Measurements from ENCODE around the gene STYX. TPM values are rescaled to one million over a fixed set of nuclear protein-coding genes. Genes with fewer than 3 reads are reported as not detected.
A peak's percentile ranks its signal among the peaks of the same experiment; 100 is the strongest.

Gene STYX
- total RNA-seq, 4 donors from 2014 or later: 6.0 to 14.4 (median 9.1) TPM

DNA sequence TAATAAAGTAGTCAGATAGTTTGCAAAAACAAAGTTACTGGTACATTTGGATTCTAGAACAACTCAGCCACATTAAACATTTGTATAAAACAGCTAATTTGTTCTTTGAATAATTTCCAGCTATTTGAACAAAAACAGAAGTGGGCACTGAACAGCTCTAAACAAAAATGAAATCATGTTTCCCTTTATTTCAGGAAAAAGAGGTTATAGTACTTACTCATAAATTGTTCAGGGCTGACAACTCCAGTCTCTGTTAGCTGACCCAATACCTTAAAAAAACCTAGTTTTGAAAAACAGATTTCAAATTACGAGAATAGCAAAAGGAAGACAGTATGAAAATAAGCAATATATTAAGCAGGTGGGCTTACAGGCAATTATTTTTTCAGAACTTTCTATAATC lies 53.2 kb downstream of the STYX start:
- no peak overlapping the region for H3K27ac ChIP-seq
- H3K27me3 ChIP-seq: no peaks in the 10 kb centered on the region
- 80 to 95% methylated on average over 1 of the region's 1 CpG for WGBS, 2 donors (ENCODE audit: low coverage in 1 of 2)
- no peaks in the 10 kb centered on the region for H3K36me3 ChIP-seq
- intact Hi-C loops (cut with DNase I; ENCODE audit: low total_unique reads): no loop called here
- H3K9me3 ChIP-seq: no peaks in the 10 kb centered on the region
- in situ Hi-C loops (cut with MboI; ENCODE audit: low pct_ligation_motif_present in 1 of 4, low pct_unique_long_range_greater_than_20kb in 1 of 4, low sequenced_read_pairs in 3 of 4): no loop called here
- TF ChIP-seq CTCF (IDR thresholded peaks at IDR 0.05): no peak
- no peak for TF ChIP-seq POLR2A (IDR thresholded peaks at IDR 0.05)
- TF ChIP-seq POLR2AphosphoS5 (IDR thresholded peaks at IDR 0.05): no peak
- TF ChIP-seq EP300 (IDR thresholded peaks at IDR 0.05; ENCODE audit: low read depth): no peak
- H3K4me1 ChIP-seq: no peaks in the 10 kb centered on the region
- no peak overlapping the region for H3K4me3 ChIP-seq
- DNase-seq: no peak

GRCh38 chr14:52786887-52787286 lies 56.9 kb downstream of the STYX start:
- intact Hi-C loops (cut with DNase I; ENCODE audit: low total_unique reads) (no loop called here), in situ Hi-C loops (cut with MboI; ENCODE audit: low pct_ligation_motif_present in 1 of 4, low pct_unique_long_range_greater_than_20kb in 1 of 4, low sequenced_read_pairs in 3 of 4) (no loop called here)
- H3K9me3 ChIP-seq: no peaks in the 10 kb centered on the region
- no peaks in the 10 kb centered on the region for H3K36me3 ChIP-seq
- TF ChIP-seq POLR2AphosphoS5 (IDR thresholded peaks at IDR 0.05) (no peak), EP300 (IDR thresholded peaks at IDR 0.05; ENCODE audit: low read depth) (no peak), CTCF (IDR thresholded peaks at IDR 0.05) (no peak), POLR2A (IDR thresholded peaks at IDR 0.05) (no peak)
- no peaks in the 10 kb centered on the region for H3K27me3 ChIP-seq
- DNase-seq: no peak
- H3K4me3 ChIP-seq: no peak overlapping the region
- H3K27ac ChIP-seq: no peak overlapping the region
- H3K4me1 ChIP-seq: peaks cover 5 to 22% (median 10%) of the 10 kb centered on the region in 4 donors

DNA sequence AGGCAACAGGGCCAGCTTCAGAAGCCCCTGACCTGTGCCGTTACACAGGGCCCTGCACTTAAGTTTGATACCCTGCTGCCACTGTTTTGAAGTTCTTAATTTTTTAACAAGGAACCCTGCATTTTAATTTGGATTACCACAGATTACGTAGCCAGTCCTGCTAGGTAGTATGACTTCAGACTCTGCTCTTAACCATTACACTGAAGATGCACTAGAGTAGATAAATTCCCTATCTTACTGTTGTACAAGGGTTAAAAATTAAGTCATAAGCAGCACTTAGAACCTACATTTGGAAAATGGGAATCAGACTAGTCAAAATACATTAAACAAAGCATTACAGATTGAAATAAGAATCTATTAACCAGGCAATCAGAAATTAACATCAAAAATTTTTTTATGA lies 59.2 kb downstream of the STYX start:
- no peak overlapping the region for H3K27ac ChIP-seq
- no peaks in the 10 kb centered on the region for H3K9me3 ChIP-seq
- in situ Hi-C loops (cut with MboI; ENCODE audit: low pct_ligation_motif_present in 1 of 4, low pct_unique_long_range_greater_than_20kb in 1 of 4, low sequenced_read_pairs in 3 of 4) (no loop called here), intact Hi-C loops (cut with DNase I; ENCODE audit: low total_unique reads) (no loop called here)
- WGBS, 2 donors (ENCODE audit: low coverage in 1 of 2): 93 to 94% methylated on average over 2 of the region's 2 CpGs
- TF ChIP-seq POLR2A (IDR thresholded peaks at IDR 0.05) (no peak), EP300 (IDR thresholded peaks at IDR 0.05; ENCODE audit: low read depth) (no peak), POLR2AphosphoS5 (IDR thresholded peaks at IDR 0.05) (no peak), CTCF (IDR thresholded peaks at IDR 0.05) (no peak)
- H3K36me3 ChIP-seq: no peaks in the 10 kb centered on the region
- H3K4me1 ChIP-seq: peaks cover 5 to 22% (median 10%) of the 10 kb centered on the region in 4 donors
- no peak for DNase-seq
- no peaks in the 10 kb centered on the region for H3K27me3 ChIP-seq
- no peak overlapping the region for H3K4me3 ChIP-seq

GRCh38 chr14:52790011-52790755 lies 60.2 kb downstream of the STYX start:
- TF ChIP-seq POLR2AphosphoS5 (IDR thresholded peaks at IDR 0.05) (no peak), POLR2A (IDR thresholded peaks at IDR 0.05) (no peak), CTCF (IDR thresholded peaks at IDR 0.05) (no peak), EP300 (IDR thresholded peaks at IDR 0.05; ENCODE audit: low read depth) (no peak)
- H3K27me3 ChIP-seq: no peaks in the 10 kb centered on the region
- no peaks in the 10 kb centered on the region for H3K36me3 ChIP-seq
- no peaks in the 10 kb centered on the region for H3K9me3 ChIP-seq
- H3K4me3 ChIP-seq: peak overlapping the region in 3 of 4 donors; percentile 39 to 74 (median 66)
- 54 to 66% methylated on average over 18 of the region's 18 CpGs for WGBS, 2 donors (ENCODE audit: low coverage in 1 of 2)
- H3K4me1 ChIP-seq: peaks cover 5 to 22% (median 10%) of the 10 kb centered on the region in 4 donors
- no peak for DNase-seq
- in situ Hi-C loops (cut with MboI; ENCODE audit: low pct_ligation_motif_present in 1 of 4, low pct_unique_long_range_greater_than_20kb in 1 of 4, low sequenced_read_pairs in 3 of 4): no loop called here
- intact Hi-C loops (cut with DNase I; ENCODE audit: low total_unique reads): no loop called here
- peak overlapping the region; percentile 86 to 93 (median 90) for H3K27ac ChIP-seq

Data from transverse colon (tissue), 4 donors.